DMS153 treated with DMSO at 0.1 percent for 48 hours (cell line): ENCODE results near the gene FIGN.
A peak's percentile ranks its signal among the peaks of the same experiment; 100 is the strongest.

Experiments used
- DNase-seq: peaks from one replicate; lab custom pipeline; 2025; ENCODE audit not compliant: unreplicated experiment; lab: John Stamatoyannopoulos, UW

Gene FIGN

DNA sequence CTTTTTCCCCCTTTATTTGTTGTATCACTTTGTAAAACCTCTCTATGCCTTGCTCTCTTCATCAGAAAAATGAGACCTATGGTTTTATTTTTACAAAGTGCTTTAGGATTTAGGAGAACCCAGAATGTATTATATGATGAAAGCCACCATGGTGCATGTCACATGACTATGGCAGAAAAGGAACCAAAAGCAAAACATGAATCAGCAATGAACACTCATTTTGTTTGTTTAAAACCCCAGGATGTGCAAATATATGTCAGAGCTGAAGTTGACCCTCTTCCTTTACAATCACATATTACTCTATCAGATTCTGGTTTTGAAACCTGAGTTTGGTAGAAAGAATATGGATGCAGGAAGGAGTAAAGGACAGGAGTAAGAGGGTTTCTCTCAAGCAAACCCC lies 70.0 kb downstream of the FIGN start:
- no peak for DNase-seq

DNA sequence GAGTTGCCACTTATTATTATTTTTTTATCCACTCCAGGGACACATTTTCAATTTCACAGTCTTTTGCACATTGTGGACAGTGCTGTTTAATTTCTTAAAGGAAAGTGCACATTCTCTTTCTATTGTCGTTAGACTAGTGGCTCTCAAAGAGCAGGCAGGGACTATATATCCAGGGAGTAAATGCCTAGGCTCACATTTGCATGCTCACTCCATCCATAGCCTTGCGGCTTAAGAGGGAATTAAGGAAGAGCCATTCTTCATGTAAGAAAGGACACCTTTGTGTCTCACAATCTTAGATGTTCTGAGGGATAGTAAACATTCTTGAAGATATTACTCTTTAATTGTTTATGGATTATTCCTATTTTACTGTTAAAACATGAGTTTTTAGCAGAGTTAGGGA lies 70.8 kb downstream of the FIGN start:
- DNase-seq: no peak

DNA sequence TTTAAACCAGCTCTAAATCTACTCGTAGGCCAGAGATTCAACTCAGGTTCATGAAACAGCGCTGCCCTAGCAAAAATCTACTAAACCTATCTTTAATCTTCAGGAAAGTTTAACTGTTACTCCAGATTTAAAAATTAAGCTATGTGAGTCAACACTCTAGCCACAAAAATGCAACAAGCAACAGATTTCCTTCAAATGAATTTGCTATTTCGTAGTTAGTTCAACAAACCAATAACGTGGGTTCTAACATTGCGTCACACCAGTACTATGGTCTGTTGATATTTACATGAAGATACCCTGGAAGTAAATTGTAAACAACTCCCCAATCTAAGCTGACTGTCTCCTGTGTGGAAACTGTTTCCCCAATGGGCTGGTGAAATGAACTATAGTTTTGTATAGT lies 71.2 kb downstream of the FIGN start:
- DNase-seq: no peak

DNA sequence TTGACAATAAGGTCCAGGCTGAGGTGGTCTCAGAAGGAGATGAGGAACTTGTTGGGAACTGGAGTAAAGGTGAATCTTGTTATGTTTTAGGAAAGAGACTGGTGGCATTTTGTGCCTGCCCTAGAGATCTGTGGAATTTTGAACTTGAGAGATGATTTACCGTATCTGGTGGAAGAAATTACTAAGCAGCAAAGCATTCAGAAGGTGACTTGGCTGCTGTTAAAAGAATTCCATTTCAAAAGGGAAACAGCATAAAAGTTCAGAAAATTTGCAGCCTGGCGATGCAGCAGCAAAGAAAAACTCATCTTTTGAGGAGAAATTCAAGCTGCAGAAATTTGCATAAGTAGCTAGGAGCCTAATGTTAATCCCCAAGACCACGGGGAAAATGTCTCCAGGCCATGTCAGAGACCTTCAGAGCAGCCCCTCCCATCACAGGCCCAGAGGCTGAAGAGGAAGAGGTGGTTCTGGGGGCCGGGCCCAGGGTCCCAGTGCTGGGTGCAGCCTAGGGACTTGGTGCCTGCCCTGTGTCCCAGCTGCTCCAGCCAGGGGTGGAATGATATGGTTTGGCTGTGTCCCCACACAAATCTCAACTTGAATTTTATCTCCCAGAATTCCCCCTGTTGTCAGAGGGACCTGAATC lies 73.5 kb downstream of the FIGN start:
- DNase-seq: no peak

DNA sequence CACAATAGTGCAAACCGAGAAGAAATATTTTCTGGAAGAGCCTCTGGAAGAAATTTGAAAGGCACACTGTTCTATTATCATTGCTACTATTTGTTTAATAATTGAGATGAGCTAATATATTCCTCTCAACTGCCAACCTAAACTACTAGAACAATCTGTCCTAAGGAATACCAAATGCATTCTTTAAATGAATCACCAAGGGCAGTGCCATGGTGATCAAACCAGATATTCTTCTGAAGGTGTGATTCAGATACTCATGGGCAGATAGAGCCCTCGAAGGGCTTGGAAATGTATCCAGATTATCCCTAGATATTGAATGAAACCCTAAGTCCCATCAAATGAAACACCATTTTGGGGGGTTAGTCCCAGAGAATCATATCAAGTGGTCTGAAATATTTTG lies 76.6 kb downstream of the FIGN start:
- DNase-seq: no peak

DNA sequence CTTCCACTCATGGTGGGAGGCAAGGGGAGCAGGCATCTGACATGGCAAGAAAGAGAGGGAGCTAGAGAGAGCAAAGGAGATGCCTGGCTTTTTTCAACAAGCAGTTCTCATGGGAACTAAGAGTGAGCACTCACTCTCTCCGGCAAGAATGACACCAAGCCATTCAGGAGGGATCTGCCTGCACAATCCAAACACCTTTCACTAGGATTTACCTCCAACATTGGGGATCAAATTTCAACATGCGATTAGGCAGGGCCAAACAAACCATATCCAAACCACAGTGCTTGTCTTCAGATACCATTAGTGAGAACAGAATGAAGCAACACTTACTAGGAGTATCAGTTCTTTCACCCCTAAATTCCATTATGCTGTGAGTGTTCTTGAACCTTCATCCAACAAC lies 77.3 kb downstream of the FIGN start:
- no peak for DNase-seq

DNA sequence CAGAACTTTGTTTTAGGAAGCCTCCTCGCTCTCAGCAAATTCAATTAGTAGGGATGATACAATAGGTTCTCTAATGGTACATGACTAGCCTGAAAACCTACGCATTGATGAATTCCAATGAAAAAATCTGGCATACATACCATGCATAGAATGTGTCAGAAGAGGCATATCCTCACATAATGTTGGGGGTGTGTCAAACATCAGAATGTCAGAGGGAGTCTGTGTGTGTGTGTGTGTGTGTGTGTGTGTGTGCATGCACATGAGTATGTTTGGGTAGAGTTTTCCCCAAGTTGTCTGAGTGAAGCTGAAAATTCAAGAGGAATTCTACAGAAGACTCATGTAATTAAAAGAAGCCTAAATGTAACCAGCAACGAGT lies 78.5 kb downstream of the FIGN start:
- no peak for DNase-seq

DNA sequence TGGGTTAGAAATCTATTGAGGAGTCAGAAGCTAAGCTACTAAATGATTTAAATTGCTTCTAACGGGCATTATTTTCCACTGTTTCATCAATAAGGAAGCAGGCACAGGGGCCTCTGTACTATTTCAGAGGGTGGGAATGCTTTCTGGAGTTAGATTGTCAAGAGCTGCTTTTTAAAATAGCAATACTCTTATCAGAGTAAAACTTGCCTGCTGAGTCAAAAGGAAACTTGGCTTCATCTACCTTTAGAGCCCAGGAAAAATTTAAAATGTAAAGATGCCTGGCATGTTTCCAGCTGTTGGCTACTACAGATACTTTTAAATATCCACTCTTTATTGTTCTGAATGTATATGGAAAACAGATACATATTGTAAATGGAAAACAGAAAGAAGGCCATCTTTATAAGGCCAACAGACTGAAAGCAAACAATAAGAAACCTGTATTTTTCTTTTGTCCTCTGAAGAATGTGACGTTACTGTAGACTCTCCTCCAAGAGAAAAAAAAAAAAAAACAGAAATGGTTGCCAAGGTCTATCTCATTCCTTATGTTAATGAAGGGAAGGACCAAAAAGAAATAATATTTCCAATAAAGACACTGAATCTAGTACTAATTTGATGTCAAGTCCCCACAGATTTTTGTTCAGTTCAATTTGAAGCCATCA lies 79.1 kb downstream of the FIGN start:
- DNase-seq: no peak

DNA sequence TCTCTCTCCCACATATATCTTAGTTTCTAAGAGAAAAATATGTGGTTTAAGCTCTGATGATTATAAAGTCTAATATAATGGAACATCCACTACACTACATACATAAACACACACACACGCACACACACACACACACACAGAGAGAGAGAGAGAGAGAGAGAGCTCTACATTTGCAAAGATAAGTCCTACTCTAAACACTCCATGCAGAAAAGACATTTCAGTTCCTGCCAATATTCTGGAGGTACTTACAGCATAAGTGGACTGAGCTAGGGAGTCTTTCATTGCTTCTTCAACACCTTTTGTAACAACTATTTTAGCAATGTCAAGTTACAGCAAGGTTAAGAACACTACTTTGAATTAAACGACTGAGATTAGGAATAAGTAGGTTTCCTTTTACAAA lies 80.1 kb downstream of the FIGN start:
- DNase-seq: no peak

DNA sequence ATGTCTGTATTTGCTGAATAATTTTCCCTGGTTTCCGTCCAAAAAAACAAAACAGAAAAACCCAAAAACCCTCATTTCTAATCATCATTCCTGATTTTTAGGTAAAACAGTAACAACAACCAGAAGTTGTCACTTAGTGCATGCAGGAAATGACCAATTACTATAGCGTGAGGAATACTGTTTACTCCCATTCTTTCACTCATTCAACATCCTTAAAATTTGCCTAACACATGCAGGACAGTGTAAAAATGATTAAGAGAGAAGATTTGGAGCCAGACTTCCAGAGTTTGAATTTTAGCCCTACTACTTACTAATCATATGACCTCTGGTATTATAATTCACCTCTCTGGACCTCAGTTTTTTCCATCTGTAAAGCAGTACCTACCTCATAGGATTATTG lies 83.1 kb downstream of the FIGN start:
- DNase-seq: no peak

DNA sequence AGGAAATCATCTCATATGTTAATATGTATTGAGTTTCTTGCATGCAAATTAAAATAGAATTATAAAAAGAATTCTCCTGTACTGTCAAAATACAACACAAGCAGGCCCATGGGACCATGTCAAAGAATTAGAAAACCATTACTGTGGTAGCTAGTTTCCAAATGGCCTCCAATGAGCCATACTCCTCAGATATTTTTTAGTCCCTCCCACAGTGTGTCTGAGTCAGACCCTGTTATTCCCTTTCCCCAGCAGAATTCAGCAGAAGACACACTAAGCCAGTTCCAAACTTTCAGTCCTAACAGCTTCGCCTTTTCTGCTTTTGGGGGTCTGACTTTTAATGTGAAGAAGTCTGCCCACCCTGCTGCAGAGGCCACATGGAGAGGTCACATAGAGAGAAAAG lies 86.7 kb downstream of the FIGN start:
- no peak for DNase-seq

DNA sequence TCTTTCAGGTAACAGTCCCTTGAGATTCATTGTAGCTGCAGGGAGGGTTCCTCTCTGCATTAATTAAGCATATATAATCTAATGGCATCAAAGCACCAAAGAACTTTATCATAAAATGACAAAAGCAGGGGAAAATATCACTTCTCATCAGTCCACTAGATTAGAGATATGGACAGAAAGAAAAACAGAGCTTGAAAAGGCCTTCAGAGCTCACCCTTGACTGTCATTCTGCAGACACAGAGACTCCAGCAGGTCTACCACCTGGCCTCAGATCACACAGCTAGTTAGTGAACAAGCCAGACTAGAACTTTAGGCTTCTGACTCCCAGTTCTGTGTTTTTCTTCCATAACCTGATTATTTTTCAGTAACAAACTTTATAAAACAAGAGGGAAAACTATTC lies 88.5 kb downstream of the FIGN start:
- no peak for DNase-seq

DNA sequence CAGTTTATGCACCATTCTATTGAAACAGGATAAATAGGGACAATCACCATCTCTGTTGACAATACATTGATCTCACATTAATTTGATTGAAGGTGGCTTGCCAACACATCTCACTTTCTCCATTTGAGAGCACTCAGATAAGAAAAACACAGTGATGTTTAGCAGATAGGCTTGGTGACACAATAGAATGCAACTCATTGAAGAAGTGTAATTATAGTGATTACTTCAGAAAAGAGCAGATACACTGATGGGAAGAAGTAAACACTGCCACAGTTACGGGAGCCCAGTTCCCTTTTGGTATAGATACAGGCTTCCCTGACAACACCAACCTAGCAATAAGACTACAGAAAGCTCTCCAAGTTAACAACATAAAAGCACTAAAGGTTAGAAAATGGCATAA lies 89.1 kb downstream of the FIGN start:
- peak; percentile 60 for DNase-seq

DNA sequence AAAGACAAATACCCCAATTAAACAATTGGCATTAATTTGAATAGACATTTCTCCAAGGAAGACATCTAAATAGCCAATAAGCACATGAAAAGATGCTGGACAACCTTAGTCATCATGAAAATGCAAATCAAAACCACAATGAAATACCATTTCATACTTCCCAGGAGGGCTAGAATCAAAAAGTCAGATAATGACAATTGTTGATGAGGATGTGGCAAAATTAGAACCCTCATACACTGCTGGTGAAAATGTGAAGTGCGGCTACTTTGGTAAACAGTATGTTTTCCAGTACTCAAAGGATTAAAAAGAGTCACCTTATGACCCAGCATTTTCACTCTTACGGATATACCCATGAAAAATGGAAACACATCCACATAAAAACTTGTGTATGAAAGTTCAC lies 91.6 kb downstream of the FIGN start:
- no peak for DNase-seq

DNA sequence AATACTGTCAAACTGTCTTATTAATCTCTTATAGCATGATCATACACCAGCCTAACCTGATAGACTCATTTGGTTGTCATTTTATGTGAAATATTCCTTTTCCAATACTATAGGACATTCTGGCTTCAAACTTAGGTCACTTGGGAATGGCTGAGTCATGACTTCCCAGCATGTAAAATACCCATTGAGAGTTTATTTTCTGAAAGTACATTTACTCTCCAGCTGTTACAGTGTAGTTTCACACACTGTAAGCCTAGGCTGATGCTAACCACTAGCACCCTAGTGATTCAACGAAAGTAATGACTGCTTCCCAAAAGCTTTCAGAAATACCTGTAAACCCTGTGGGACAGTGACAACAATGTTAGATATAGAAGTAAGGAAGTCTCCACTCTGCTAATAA lies 93.8 kb downstream of the FIGN start:
- no peak for DNase-seq

DNA sequence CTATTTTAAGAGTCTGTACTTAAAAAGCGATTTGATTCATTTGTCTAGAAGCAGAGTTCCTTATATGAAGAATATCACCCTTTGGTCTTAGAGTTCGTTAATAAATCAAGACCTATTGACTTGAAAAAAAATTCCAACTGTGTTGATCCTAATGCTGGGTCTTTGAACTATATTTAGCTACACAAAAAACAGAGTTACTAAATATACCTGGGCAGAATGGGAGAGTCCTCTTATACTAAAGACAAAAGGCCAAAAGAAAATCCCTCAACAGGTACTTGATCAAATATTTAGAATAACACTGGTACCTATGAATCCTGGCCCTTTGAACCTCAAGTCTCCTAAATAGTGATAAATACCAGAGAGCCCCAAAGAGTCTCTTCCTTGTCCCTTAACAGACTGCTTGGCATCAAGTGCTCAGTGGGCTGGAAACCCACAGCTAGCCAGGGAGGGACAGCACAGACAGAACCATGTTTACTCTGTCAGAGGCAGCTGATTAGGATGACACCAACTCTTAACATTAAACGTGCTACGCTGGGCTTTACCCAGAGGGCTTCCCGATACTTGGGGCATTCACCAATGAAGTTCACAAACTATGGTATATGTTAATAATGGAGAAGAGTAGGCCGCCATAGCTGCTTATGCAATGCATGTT lies 95.1 kb downstream of the FIGN start:
- no peak for DNase-seq

DNA sequence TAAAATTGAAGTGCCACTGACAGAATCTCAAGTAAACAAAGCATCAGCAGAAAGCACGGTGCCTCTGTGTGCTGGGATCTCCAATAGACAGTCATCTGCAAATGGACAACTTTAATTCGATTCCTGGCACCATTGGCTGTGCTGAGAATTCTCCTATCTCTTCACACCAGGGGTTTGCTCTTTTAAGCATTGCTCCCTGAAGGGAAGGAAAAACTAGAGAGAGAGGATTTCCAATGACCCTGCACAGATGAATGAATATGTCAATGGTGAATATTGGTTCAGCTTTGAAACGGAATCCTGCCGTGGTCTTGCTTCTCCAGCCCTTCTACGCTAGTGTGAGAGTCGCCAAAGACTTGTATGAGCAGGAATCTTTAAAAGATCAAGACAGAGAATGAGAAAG lies 97.9 kb downstream of the FIGN start:
- DNase-seq: no peak

DNA sequence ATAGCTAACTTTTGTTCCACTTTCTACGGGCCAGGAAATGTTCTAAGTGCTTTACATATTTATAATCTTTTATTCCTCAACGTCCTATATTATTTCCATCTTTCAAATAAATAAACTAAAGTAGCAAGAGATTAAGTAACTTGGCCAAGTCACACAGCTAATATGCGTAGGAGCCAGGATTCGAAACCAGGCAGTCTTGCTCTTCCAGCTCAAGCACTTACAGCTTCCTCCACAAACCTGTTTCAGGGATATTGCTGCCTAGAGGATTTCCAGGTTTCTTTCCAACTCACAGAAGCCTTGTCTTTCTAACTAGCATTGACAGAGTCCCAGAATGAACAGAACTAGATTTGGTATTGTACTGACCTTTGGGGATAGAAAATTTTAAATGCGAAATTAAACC lies 102.5 kb downstream of the FIGN start:
- no peak for DNase-seq

DNA sequence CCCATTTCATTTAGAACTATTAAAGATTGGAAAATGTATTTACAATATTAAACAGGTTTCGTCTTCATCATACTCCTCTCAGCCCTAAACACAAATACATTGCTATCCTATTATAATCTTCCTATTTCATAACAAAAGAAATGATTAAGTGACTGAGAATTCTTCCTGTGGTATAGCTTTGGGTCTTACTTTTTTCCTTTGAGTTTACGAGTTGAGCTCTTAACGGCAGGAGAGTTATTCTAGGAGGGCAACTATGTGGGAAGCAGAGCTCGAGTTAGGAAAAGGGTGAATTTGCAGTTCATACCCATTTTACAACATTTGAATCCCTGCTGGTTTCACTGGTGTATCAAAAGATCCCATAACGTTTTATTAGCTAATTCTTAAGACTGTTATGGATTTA lies 105.0 kb downstream of the FIGN start:
- no peak for DNase-seq

DNA sequence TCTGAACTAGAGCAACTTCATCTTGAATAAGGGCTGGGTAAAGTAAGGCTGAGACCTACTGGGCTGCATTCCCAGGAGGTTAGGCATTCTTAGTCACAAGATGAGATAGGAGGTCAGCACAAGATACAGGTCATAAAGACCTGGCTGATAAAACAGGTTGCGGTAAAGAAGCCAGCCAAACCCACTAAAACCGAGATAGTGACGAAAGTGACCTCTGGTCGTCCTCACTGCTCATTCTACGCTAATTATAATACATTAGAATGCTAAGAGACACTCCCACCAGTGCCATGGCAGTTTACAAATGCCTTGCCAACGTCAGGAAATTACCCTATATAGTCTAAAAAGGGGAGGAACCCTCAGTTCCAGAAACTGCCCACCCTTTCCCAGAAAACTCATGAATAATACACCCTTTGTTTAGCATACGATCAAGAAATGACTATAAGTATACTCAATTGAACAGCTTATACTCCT lies 109.1 kb downstream of the FIGN start:
- DNase-seq: no peak

DNA sequence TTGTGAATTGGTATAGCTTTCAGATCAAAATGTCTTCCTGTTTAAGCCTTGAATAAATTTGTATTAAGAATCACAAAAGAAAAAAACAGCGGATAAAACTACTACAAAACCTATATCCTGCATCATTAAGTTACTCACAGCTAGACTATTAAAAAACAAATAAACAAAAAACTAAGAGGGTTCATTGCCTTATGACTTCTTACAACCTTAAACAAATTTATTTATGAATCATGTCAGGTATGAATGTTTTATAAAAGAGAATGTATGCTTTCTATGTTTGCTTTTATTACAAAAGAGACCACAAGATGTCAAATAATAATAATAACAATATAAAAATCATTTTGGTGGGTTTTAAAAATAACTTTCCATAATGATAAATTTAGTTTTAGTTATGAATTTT lies 109.6 kb downstream of the FIGN start:
- DNase-seq: no peak

DNA sequence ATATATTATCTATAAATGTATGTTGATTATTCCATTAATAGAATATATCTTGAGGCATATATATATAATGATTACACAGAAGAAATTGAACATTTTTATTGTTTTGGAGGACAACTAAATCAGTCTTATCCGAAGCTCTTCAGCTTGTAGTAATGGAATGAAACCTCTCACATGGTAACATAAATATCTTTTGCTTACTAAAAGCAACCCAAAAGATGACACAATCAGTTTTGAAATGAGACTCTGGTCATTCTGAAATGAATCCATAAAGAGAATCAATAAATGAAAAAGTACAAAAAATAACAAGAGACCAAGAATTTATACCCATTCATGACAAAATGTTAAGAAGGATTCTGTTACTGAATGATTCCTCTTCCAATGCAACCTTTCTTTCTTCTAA lies 110.2 kb downstream of the FIGN start:
- no peak for DNase-seq
